Vagina (tissue), 2 donors: ENCODE data around the gene KCNN1.

ENCODE experiments used
- POLR2A ChIP-seq, 2 donors: fragments of 450-650 bp; IDR thresholded peaks; one replicate each; pipeline ENCODE4 v1.6.1; 2017; ENCODE audit warnings: antibody characterized with exemption in 2 of 2, mild to moderate bottlenecking in 2 of 2, moderate library complexity in 2 of 2
- POLR2AphosphoS5 ChIP-seq, 2 donors: sonication (generic); formaldehyde crosslinking; IDR thresholded peaks; one replicate each; pipeline ENCODE4 v1.9.0; 2017; ENCODE audit warnings: antibody characterized with exemption in 2 of 2, mild to moderate bottlenecking in 2 of 2, low read depth in 1 of 2; ENCODE audit not compliant: insufficient read depth in 1 of 2
- TF ChIP-seq, protein P1 (sequence below), 3 experiments: fragments of 450-650 bp in 2 of 3; fragments of 200-600 bp in 1 of 3; sonication (generic) in 1 of 3; IDR thresholded peaks; one replicate each; pipeline ENCODE4 v1.5.1; 2017 to 2019; ENCODE audit warnings: antibody characterized with exemption in 3 of 3, mild to moderate bottlenecking in 2 of 3, moderate library complexity in 2 of 3

DNA sequence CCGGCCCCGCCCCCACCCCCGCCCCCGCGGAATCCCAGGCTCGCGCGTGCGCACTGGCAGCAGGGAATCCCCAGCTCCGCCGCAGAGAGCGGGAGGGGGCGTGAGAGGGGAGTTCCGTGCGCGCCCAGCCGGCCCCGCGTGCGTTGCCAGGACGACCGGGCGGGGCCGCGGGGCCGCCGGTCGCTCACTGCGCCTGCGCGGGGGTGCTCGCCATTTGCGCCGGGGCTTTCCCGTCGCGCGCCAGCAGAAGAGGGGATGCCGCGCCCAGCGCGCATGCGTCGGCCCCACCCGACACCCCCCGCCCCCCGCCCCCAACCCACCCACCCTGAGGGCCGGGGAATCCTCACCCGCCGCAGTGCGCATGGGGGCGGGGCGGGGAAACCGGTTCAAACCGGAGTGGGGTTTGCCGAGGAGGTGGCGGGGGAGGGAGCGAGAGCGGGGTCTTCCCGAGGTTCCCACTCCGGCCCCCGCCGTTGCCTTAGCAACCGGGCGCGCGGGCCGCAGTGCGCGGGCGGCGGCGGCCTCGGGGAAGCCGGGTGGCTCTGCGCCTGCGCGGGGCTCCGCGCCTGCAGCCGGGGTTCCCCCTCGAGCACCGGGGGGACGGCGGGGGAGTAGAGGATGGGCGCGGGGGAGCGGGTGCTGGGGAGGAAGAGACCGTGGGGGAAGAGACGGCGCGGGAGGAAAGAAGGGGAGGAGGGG, 18.9 kb upstream of the KCNN1 start:
- no peak for TF ChIP-seq POLR2A (IDR thresholded peaks at IDR 0.05)
- TF ChIP-seq, protein P1, sequence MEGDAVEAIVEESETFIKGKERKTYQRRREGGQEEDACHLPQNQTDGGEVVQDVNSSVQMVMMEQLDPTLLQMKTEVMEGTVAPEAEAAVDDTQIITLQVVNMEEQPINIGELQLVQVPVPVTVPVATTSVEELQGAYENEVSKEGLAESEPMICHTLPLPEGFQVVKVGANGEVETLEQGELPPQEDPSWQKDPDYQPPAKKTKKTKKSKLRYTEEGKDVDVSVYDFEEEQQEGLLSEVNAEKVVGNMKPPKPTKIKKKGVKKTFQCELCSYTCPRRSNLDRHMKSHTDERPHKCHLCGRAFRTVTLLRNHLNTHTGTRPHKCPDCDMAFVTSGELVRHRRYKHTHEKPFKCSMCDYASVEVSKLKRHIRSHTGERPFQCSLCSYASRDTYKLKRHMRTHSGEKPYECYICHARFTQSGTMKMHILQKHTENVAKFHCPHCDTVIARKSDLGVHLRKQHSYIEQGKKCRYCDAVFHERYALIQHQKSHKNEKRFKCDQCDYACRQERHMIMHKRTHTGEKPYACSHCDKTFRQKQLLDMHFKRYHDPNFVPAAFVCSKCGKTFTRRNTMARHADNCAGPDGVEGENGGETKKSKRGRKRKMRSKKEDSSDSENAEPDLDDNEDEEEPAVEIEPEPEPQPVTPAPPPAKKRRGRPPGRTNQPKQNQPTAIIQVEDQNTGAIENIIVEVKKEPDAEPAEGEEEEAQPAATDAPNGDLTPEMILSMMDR (IDR thresholded peaks at IDR 0.05) = no peak
- TF ChIP-seq POLR2AphosphoS5 (IDR thresholded peaks at IDR 0.05; ENCODE audit: insufficient read depth in 1 of 2, low read depth in 1 of 2) = no peak
